ENCODE results near the gene TMPRSS11A.

TMPRSS11A gene

GRCh38 chr4:67892253-67892652, 71.0 kb downstream of the TMPRSS11A start:
- no peaks in the 10 kb centered on the region for H3K4me1 ChIP-seq (ENCODE audit: insufficient read depth, low read length)
- no peak for TF ChIP-seq EZH2 (IDR thresholded peaks at IDR 0.05; ENCODE audit: borderline replicate concordance, low read depth, low read length, severe bottlenecking)
- no peak for TF ChIP-seq CTCF (IDR thresholded peaks at IDR 0.05; ENCODE audit: borderline replicate concordance, extremely low read depth, low read length, poor library complexity, severe bottlenecking)
- DNase-seq (no peak), ATAC-seq (ENCODE audit: insufficient read depth, low read depth) (no peak)
- H3K4me2 ChIP-seq (ENCODE audit: insufficient read depth, low read length): no peak overlapping the region
- H3K79me2 ChIP-seq (ENCODE audit: insufficient read depth, low read length): no peaks in the 10 kb centered on the region
- H2AFZ ChIP-seq (ENCODE audit: low read depth, low read length): no peak overlapping the region
- H3K9ac ChIP-seq (ENCODE audit: low read depth, low read length): no peak overlapping the region
- H3K27ac ChIP-seq (ENCODE audit: low read length): no peak overlapping the region
- no peaks in the 10 kb centered on the region for H3K36me3 ChIP-seq (ENCODE audit: insufficient read depth, low read length)
- no peak overlapping the region for H3K4me3 ChIP-seq (ENCODE audit: low read depth in 1 of 2, low read length in 2 of 2)
- no peaks in the 10 kb centered on the region for H3K9me3 ChIP-seq (ENCODE audit: insufficient read depth, low read length, severe bottlenecking)
- no peaks in the 10 kb centered on the region for H4K20me1 ChIP-seq (ENCODE audit: insufficient read depth, low read length)
- H3K27me3 ChIP-seq (ENCODE audit: insufficient read depth, low read length, poor library complexity): no peaks in the 10 kb centered on the region

- H4K20me1 ChIP-seq (ENCODE audit: insufficient read depth, low read length): no peaks in the 10 kb centered on the region
- no peak for TF ChIP-seq CTCF (IDR thresholded peaks at IDR 0.05; ENCODE audit: borderline replicate concordance, extremely low read depth, low read length, poor library complexity, severe bottlenecking)
- no peak for TF ChIP-seq EZH2 (IDR thresholded peaks at IDR 0.05; ENCODE audit: borderline replicate concordance, low read depth, low read length, severe bottlenecking)
- no peak overlapping the region for H3K4me2 ChIP-seq (ENCODE audit: insufficient read depth, low read length)
- H3K27me3 ChIP-seq (ENCODE audit: insufficient read depth, low read length, poor library complexity): no peaks in the 10 kb centered on the region
- no peak overlapping the region for H3K4me3 ChIP-seq (ENCODE audit: low read depth in 1 of 2, low read length in 2 of 2)
- H3K79me2 ChIP-seq (ENCODE audit: insufficient read depth, low read length): no peaks in the 10 kb centered on the region
- no peaks in the 10 kb centered on the region for H3K36me3 ChIP-seq (ENCODE audit: insufficient read depth, low read length)
- H3K9me3 ChIP-seq (ENCODE audit: insufficient read depth, low read length, severe bottlenecking): no peaks in the 10 kb centered on the region
- ATAC-seq (ENCODE audit: insufficient read depth, low read depth) (no peak), DNase-seq (no peak)
- H3K27ac ChIP-seq (ENCODE audit: low read length): no peak overlapping the region
- H3K4me1 ChIP-seq (ENCODE audit: insufficient read depth, low read length): no peaks in the 10 kb centered on the region
- H2AFZ ChIP-seq (ENCODE audit: low read depth, low read length): no peak overlapping the region
- no peak overlapping the region for H3K9ac ChIP-seq (ENCODE audit: low read depth, low read length)
Measured at GRCh38 chr4:67891645-67892044, 71.6 kb downstream of the TMPRSS11A start.

GRCh38 chr4:67886281-67886680, 77.0 kb downstream of the TMPRSS11A start:
- TF ChIP-seq EZH2 (IDR thresholded peaks at IDR 0.05; ENCODE audit: borderline replicate concordance, low read depth, low read length, severe bottlenecking) (no peak), CTCF (IDR thresholded peaks at IDR 0.05; ENCODE audit: borderline replicate concordance, extremely low read depth, low read length, poor library complexity, severe bottlenecking) (no peak)
- DNase-seq: no peak
- Histone ChIP-seq H3K9me3 (ENCODE audit: insufficient read depth, low read length, severe bottlenecking) (no peaks in the 10 kb centered on the region), H3K4me1 (ENCODE audit: insufficient read depth, low read length) (no peaks in the 10 kb centered on the region), H3K4me3 (ENCODE audit: low read depth in 1 of 2, low read length in 2 of 2) (no peak overlapping the region), H3K36me3 (ENCODE audit: insufficient read depth, low read length) (no peaks in the 10 kb centered on the region), H3K27ac (ENCODE audit: low read length) (no peak overlapping the region), H2AFZ (ENCODE audit: low read depth, low read length) (no peak overlapping the region), H3K4me2 (ENCODE audit: insufficient read depth, low read length) (no peak overlapping the region), H3K79me2 (ENCODE audit: insufficient read depth, low read length) (no peaks in the 10 kb centered on the region), H3K27me3 (ENCODE audit: insufficient read depth, low read length, poor library complexity) (no peaks in the 10 kb centered on the region), H4K20me1 (ENCODE audit: insufficient read depth, low read length) (no peaks in the 10 kb centered on the region), H3K9ac (ENCODE audit: low read depth, low read length) (no peak overlapping the region)
- no peak for ATAC-seq (ENCODE audit: insufficient read depth, low read depth)

GRCh38 chr4:67885762-67886161, 77.5 kb downstream of the TMPRSS11A start:
- DNase-seq (no peak), ATAC-seq (ENCODE audit: insufficient read depth, low read depth) (no peak)
- no peak overlapping the region for H3K27ac ChIP-seq (ENCODE audit: low read length)
- H3K36me3 ChIP-seq (ENCODE audit: insufficient read depth, low read length): no peaks in the 10 kb centered on the region
- TF ChIP-seq EZH2 (IDR thresholded peaks at IDR 0.05; ENCODE audit: borderline replicate concordance, low read depth, low read length, severe bottlenecking): no peak
- no peak for TF ChIP-seq CTCF (IDR thresholded peaks at IDR 0.05; ENCODE audit: borderline replicate concordance, extremely low read depth, low read length, poor library complexity, severe bottlenecking)
- H3K9me3 ChIP-seq (ENCODE audit: insufficient read depth, low read length, severe bottlenecking): no peaks in the 10 kb centered on the region
- H3K9ac ChIP-seq (ENCODE audit: low read depth, low read length): no peak overlapping the region
- no peaks in the 10 kb centered on the region for H4K20me1 ChIP-seq (ENCODE audit: insufficient read depth, low read length)
- H3K4me1 ChIP-seq (ENCODE audit: insufficient read depth, low read length): no peaks in the 10 kb centered on the region
- no peak overlapping the region for H2AFZ ChIP-seq (ENCODE audit: low read depth, low read length)
- no peak overlapping the region for H3K4me2 ChIP-seq (ENCODE audit: insufficient read depth, low read length)
- no peak overlapping the region for H3K4me3 ChIP-seq (ENCODE audit: low read depth in 1 of 2, low read length in 2 of 2)
- H3K79me2 ChIP-seq (ENCODE audit: insufficient read depth, low read length): no peaks in the 10 kb centered on the region
- H3K27me3 ChIP-seq (ENCODE audit: insufficient read depth, low read length, poor library complexity): no peaks in the 10 kb centered on the region

Data from DND-41 (cell line).